ENCODE measurements around the gene SLC66A2.

SLC66A2 gene

DNA sequence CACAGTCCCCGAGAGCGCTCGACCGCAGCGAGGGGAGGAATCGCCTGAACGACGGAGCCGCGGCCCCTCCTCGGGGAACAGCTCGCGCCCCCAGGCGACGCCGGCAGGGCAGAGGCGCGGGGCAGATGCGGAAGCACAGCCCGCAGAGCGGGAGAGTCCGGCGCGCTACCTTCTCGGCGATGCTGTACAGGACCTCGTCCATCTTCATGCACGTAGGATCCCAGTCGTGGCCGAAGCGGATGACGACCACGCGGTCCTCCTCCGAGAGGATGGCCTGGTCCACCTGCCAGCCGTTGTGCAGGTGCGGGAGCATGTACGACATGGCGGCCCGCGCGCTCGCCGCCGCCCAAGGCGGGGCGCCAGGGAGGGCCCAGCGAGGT, 36.6 kb upstream of the SLC66A2 start:
- Histone ChIP-seq H4K20me1 (ENCODE audit: insufficient read depth, low read length) (no peaks in the 10 kb centered on the region), H3K36me3 (ENCODE audit: insufficient read depth, low read length) (peaks cover 38% of the 10 kb centered on the region), H3K79me2 (ENCODE audit: insufficient read depth, low read length) (peaks cover 51% of the 10 kb centered on the region), H3K27ac (ENCODE audit: low read depth, low read length, poor library complexity, severe bottlenecking) (peak overlapping the region; percentile 58), H3K9me2 (ENCODE audit: low read depth, low read length) (no peaks in the 10 kb centered on the region), H3K4me3 (ENCODE audit: low read depth, low read length, poor library complexity, severe bottlenecking) (peak overlapping the region; percentile 81), H3K27me3 (ENCODE audit: insufficient read depth, low read length) (no peaks in the 10 kb centered on the region), H3K9me3 (ENCODE audit: low read length) (no peaks in the 10 kb centered on the region), H3F3A (ENCODE audit: insufficient read depth, low read length) (no peaks in the 10 kb centered on the region), H3K4me2 (ENCODE audit: low read length) (peak overlapping the region; percentile 93), H3K9ac (ENCODE audit: low read length) (peak overlapping the region; percentile 93), H2AFZ (ENCODE audit: low read length) (no peak overlapping the region), H3K4me1 (ENCODE audit: insufficient read depth, low read length, severe bottlenecking) (peaks cover 26% of the 10 kb centered on the region)
- TF ChIP-seq CTCF (IDR thresholded peaks at IDR 0.05; ENCODE audit: low read length) (peak; percentile 58), EZH2 (IDR thresholded peaks at IDR 0.05; ENCODE audit: borderline replicate concordance, low read length) (no peak)

DNA sequence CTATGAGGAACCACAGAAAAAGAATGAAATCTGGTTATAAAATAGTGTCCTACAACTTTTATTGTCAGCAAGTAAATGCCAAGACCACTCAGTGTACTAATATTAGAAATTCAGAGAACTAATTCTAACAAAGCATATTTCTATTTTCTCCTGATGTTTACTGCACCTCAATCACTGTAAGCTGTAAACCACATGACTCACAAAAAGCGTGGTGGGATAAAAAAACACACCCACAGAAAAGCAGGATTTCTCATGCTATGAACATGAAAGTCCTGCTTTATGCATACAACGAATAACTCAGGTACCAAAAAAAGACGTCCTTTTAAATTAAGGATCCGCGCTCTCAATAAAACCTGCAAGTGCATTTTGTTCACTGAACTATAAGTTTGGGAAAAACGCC, 36.1 kb upstream of the SLC66A2 start:
- H3K9me2 ChIP-seq (ENCODE audit: low read depth, low read length) = no peaks in the 10 kb centered on the region
- H2AFZ ChIP-seq (ENCODE audit: low read length) = no peak overlapping the region
- no peaks in the 10 kb centered on the region for H3K9me3 ChIP-seq (ENCODE audit: low read length)
- TF ChIP-seq CTCF (IDR thresholded peaks at IDR 0.05; ENCODE audit: low read length) (no peak), EZH2 (IDR thresholded peaks at IDR 0.05; ENCODE audit: borderline replicate concordance, low read length) (no peak)
- no peaks in the 10 kb centered on the region for H3F3A ChIP-seq (ENCODE audit: insufficient read depth, low read length)
- H3K79me2 ChIP-seq (ENCODE audit: insufficient read depth, low read length) = peaks cover 56% of the 10 kb centered on the region
- H3K27ac ChIP-seq (ENCODE audit: low read depth, low read length, poor library complexity, severe bottlenecking) = no peak overlapping the region
- no peaks in the 10 kb centered on the region for H4K20me1 ChIP-seq (ENCODE audit: insufficient read depth, low read length)
- H3K9ac ChIP-seq (ENCODE audit: low read length) = peak overlapping the region; percentile 93
- H3K36me3 ChIP-seq (ENCODE audit: insufficient read depth, low read length) = peaks cover 43% of the 10 kb centered on the region
- peak overlapping the region; percentile 93 for H3K4me2 ChIP-seq (ENCODE audit: low read length)
- peaks cover 26% of the 10 kb centered on the region for H3K4me1 ChIP-seq (ENCODE audit: insufficient read depth, low read length, severe bottlenecking)
- H3K27me3 ChIP-seq (ENCODE audit: insufficient read depth, low read length) = no peaks in the 10 kb centered on the region
- peak overlapping the region; percentile 81 for H3K4me3 ChIP-seq (ENCODE audit: low read depth, low read length, poor library complexity, severe bottlenecking)

- Histone ChIP-seq H3K27ac (ENCODE audit: low read depth, low read length, poor library complexity, severe bottlenecking) (no peak overlapping the region), H3F3A (ENCODE audit: insufficient read depth, low read length) (no peaks in the 10 kb centered on the region), H4K20me1 (ENCODE audit: insufficient read depth, low read length) (no peaks in the 10 kb centered on the region)
These were observed 35.3 kb upstream of the SLC66A2 start for GRCh38 chr18:79986726-79987125.

More at GRCh38 chr18:79986726-79987125, 35.3 kb upstream of the SLC66A2 start:
- Histone ChIP-seq H2AFZ (ENCODE audit: low read length) (no peak overlapping the region), H3K27me3 (ENCODE audit: insufficient read depth, low read length) (no peaks in the 10 kb centered on the region), H3K9me3 (ENCODE audit: low read length) (no peaks in the 10 kb centered on the region), H3K4me3 (ENCODE audit: low read depth, low read length, poor library complexity, severe bottlenecking) (peak overlapping the region; percentile 81), H3K9me2 (ENCODE audit: low read depth, low read length) (no peaks in the 10 kb centered on the region), H3K79me2 (ENCODE audit: insufficient read depth, low read length) (peaks cover 64% of the 10 kb centered on the region), H3K4me2 (ENCODE audit: low read length) (peak overlapping the region; percentile 93), H3K36me3 (ENCODE audit: insufficient read depth, low read length) (peaks cover 52% of the 10 kb centered on the region), H3K4me1 (ENCODE audit: insufficient read depth, low read length, severe bottlenecking) (peaks cover 26% of the 10 kb centered on the region), H3K9ac (ENCODE audit: low read length) (peak overlapping the region; percentile 93)
- TF ChIP-seq CTCF (IDR thresholded peaks at IDR 0.05; ENCODE audit: low read length) (no peak), EZH2 (IDR thresholded peaks at IDR 0.05; ENCODE audit: borderline replicate concordance, low read length) (no peak)
